CD14-positive monocyte (primary cell): Measurements from ENCODE around the gene KRT7. TPM values are rescaled to one million over a fixed set of nuclear protein-coding genes. Genes with fewer than 3 reads are reported as not detected.

Experiments used
- DNase-seq, 3 donors: peaks; one replicate each; pipeline ENCODE4 v3.0.0-alpha.2; 2011 to 2022
- H2AFZ ChIP-seq: 2 replicates; pipeline ENCODE4 v1.6.0; 2012; ENCODE audit warnings: mild to moderate bottlenecking, low read depth, low read length, inconsistent platforms; ENCODE audit not compliant: insufficient read depth, poor library complexity, severe bottlenecking
- H3K27ac ChIP-seq, 2 donors: 1 replicate in 1 of 2; 2 replicates in 1 of 2; pipeline ENCODE4 v1.5.1; 2012 to 2013; ENCODE audit warnings: low read length in 2 of 2, control low read depth in 1 of 2, inconsistent platforms in 1 of 2, low read depth in 1 of 2, mild to moderate bottlenecking in 1 of 2
- H3K27me3 ChIP-seq, 2 donors: one replicate each; pipeline versions ENCODE4 v1.6.0 to v1.6.1; 2011 to 2013; ENCODE audit warnings: low read length in 2 of 2; ENCODE audit not compliant: control insufficient read depth in 2 of 2, insufficient read depth in 2 of 2
- H3K36me3 ChIP-seq, 2 donors: replicated peaks in 1 of 2; 1 replicate in 1 of 2; 2 replicates in 1 of 2; pipeline versions ENCODE4 v1.5.1 to v1.6.1; 2012 to 2013; ENCODE audit warnings: low read length in 2 of 2, control low read depth in 1 of 2, inconsistent platforms in 1 of 2, mild to moderate bottlenecking in 1 of 2; ENCODE audit not compliant: insufficient read depth in 2 of 2, control insufficient read depth in 1 of 2
- H3K4me1 ChIP-seq, 2 donors: 1 replicate in 1 of 2; 2 replicates in 1 of 2; pipeline versions ENCODE4 v1.5.1 to v1.6.1; 2012 to 2013; ENCODE audit warnings: low read length in 2 of 2, control low read depth in 1 of 2, inconsistent platforms in 1 of 2, mild to moderate bottlenecking in 1 of 2, moderate library complexity in 1 of 2; ENCODE audit not compliant: insufficient read depth in 2 of 2, control insufficient read depth in 1 of 2
- H3K4me2 ChIP-seq: replicated peaks from 2 replicates; pipeline ENCODE3; 2012; ENCODE audit warnings: low read length, moderate library complexity, mild to moderate bottlenecking; ENCODE audit not compliant: poor library complexity, severe bottlenecking; ENCODE audit errors: extremely low read depth
- H3K4me3 ChIP-seq, 3 experiments: fragments of 200-600 bp in 1 of 3; sonication (generic) in 1 of 3; replicated peaks in 1 of 3; 1 replicate in 2 of 3; 2 replicates in 1 of 3; pipeline ENCODE4 v1.5.1; 2011 to 2013; ENCODE audit warnings: low read length in 3 of 3, mild to moderate bottlenecking in 3 of 3, control low read depth in 2 of 3, low read depth in 2 of 3, inconsistent platforms in 1 of 3, moderate library complexity in 1 of 3
- H3K79me2 ChIP-seq: 2 replicates; pipeline ENCODE4 v1.6.0; 2012; ENCODE audit warnings: mild to moderate bottlenecking, control low read depth, inconsistent platforms, low read length, moderate library complexity; ENCODE audit not compliant: insufficient read depth
- H3K9ac ChIP-seq: 2 replicates; pipeline ENCODE4 v1.6.0; 2017; ENCODE audit warnings: low read length, mild to moderate bottlenecking; ENCODE audit not compliant: insufficient read depth, poor library complexity, severe bottlenecking
- H3K9me3 ChIP-seq, 2 donors: replicated peaks in 1 of 2; 1 replicate in 1 of 2; 2 replicates in 1 of 2; pipeline versions ENCODE4 v1.5.1 to v1.6.1; 2012 to 2013; ENCODE audit warnings: low read length in 2 of 2, control low read depth in 1 of 2; ENCODE audit not compliant: control insufficient read depth in 1 of 2, insufficient read depth in 1 of 2
- H4K20me1 ChIP-seq: 2 replicates; pipeline ENCODE4 v1.6.0; 2012; ENCODE audit warnings: mild to moderate bottlenecking, low read length, control low read depth, moderate library complexity; ENCODE audit not compliant: insufficient read depth
- H3K27ac Mint-ChIP-seq, 7 donors: one replicate each; pipeline ENCODE4 v1.8.0; 2020; ENCODE audit warnings: mild to moderate bottlenecking in 7 of 7, mixed read lengths in 7 of 7, moderate library complexity in 6 of 7, inconsistent platforms in 2 of 7
- H3K27me3 Mint-ChIP-seq, 3 donors: one replicate each; pipeline ENCODE4 v1.8.0; 2021 to 2022; ENCODE audit warnings: low read depth in 3 of 3, mild to moderate bottlenecking in 3 of 3, mixed read lengths in 3 of 3, moderate library complexity in 3 of 3, inconsistent platforms in 1 of 3
- H3K36me3 Mint-ChIP-seq, 2 donors: one replicate each; pipeline ENCODE4 v1.8.0; 2020; ENCODE audit warnings: mixed read lengths in 2 of 2, inconsistent platforms in 1 of 2, mild to moderate bottlenecking in 1 of 2
- H3K4me1 Mint-ChIP-seq: one replicate; pipeline ENCODE4 v1.8.0; 2020; ENCODE audit warnings: mild to moderate bottlenecking, mixed read lengths
- H3K4me3 Mint-ChIP-seq, 2 donors: one replicate each; pipeline ENCODE4 v1.8.0; 2020; ENCODE audit warnings: mild to moderate bottlenecking in 2 of 2, mixed read lengths in 2 of 2, moderate library complexity in 1 of 2
- H3K9me3 Mint-ChIP-seq, 7 donors: one replicate each; pipeline ENCODE4 v1.8.0; 2020 to 2022; ENCODE audit warnings: mixed read lengths in 7 of 7, mild to moderate bottlenecking in 6 of 7, moderate library complexity in 6 of 7, inconsistent platforms in 2 of 7
- CTCF ChIP-seq: fragments of 200-600 bp; IDR thresholded peaks from one replicate; pipeline ENCODE4 v1.8.0; 2022; ENCODE audit warnings: antibody characterized with exemption, mild to moderate bottlenecking
- WGBS: methylation state at CpG from one replicate; pipeline ENCODE4 v1.1.5; 2013; ENCODE audit warnings: missing lambda C conversion rate; ENCODE audit not compliant: insufficient coverage; 5-methylcytosine and 5-hydroxymethylcytosine counted together
- intact Hi-C, 2 donors: fragments of 100-400 bp; cut with micrococcal nuclease; formaldehyde crosslinking; loops; one replicate each; pipeline versions ENCODE4 v1.15.0 to v1.15.1; 2023
- polyA plus RNA-seq, 3 donors: library from polyadenylated mRNA; depleted of rRNA in 1 of 3; unstranded in 2 of 3; stranded (reverse) in 1 of 3; fragments of 300-500 nt in 2 of 3; fragments of >200 nt in 1 of 3; fragmentation: Illumina TruSeq in 2 of 3; gene quantifications; 1 replicate in 2 of 3; 2 replicates in 1 of 3; pipeline ENCODE4 v1.2.3, GENCODE V29; 2012 to 2021

The KRT7 gene
- polyA plus RNA-seq, 3 donors: 1.3 to 2.7 TPM; not detected in 1

- Mint-ChIP-seq H3K4me3 (no peak overlapping the region), H3K36me3 (peaks cover 4 to 6% of the 10 kb centered on the region in 2 donors), H3K9me3 (peaks cover 0 to 2% (median 0%) of the 10 kb centered on the region in 7 donors), H3K27ac (peak overlapping the region in 2 of 7 donors; percentile 28 to 32), H3K27me3 (peaks cover 0 to 6% (median 5%) of the 10 kb centered on the region in 3 donors), H3K4me1 (peaks cover 67% of the 10 kb centered on the region)
- no peak overlapping the region for H2AFZ ChIP-seq
- DNase-seq: no peak
- H3K36me3 ChIP-seq: no peaks in the 10 kb centered on the region
- 93% methylated on average over 8 of the region's 8 CpGs for WGBS
- intact Hi-C loops: no loop called here
- no peaks in the 10 kb centered on the region for H3K9me3 ChIP-seq
- no peaks in the 10 kb centered on the region for H3K27me3 ChIP-seq
- peaks cover 58 to 64% of the 10 kb centered on the region in 2 donors for H3K4me1 ChIP-seq
- H3K4me2 ChIP-seq: no peak overlapping the region
- no peak for TF ChIP-seq CTCF
- no peak overlapping the region for H3K27ac ChIP-seq
- H3K9ac ChIP-seq: no peak overlapping the region
- H3K79me2 ChIP-seq: no peaks in the 10 kb centered on the region
- H3K4me3 ChIP-seq: no peak overlapping the region
- no peaks in the 10 kb centered on the region for H4K20me1 ChIP-seq
These were observed 49.1 kb upstream of the KRT7 start for GRCh38 chr12:52183971-52184370.

GRCh38 chr12:52184813-52185212 lies 48.2 kb upstream of the KRT7 start:
- intact Hi-C loops: no loop called here
- Histone ChIP-seq H2AFZ (no peak overlapping the region), H3K4me2 (no peak overlapping the region), H3K79me2 (no peaks in the 10 kb centered on the region), H3K27me3 (no peaks in the 10 kb centered on the region), H3K9ac (no peak overlapping the region), H3K4me1 (peaks cover 67 to 72% of the 10 kb centered on the region in 2 donors), H3K4me3 (no peak overlapping the region), H3K36me3 (no peaks in the 10 kb centered on the region), H3K27ac (no peak overlapping the region), H3K9me3 (no peaks in the 10 kb centered on the region), H4K20me1 (no peaks in the 10 kb centered on the region)
- DNase-seq: no peak
- H3K4me1 Mint-ChIP-seq: peaks cover 71% of the 10 kb centered on the region
- peaks cover 0 to 2% (median 0%) of the 10 kb centered on the region in 7 donors for H3K9me3 Mint-ChIP-seq
- no peak for TF ChIP-seq CTCF
- H3K27me3 Mint-ChIP-seq: peaks cover 0 to 6% (median 5%) of the 10 kb centered on the region in 3 donors
- 59% methylated on average over 5 of the region's 6 CpGs for WGBS
- H3K36me3 Mint-ChIP-seq: peaks cover 1 to 5% of the 10 kb centered on the region in 2 donors
- no peak overlapping the region for H3K4me3 Mint-ChIP-seq
- H3K27ac Mint-ChIP-seq: peak overlapping the region in 2 of 7 donors; percentile 48 to 55
